H1 (cell line): ENCODE data around the gene UBE2E2. TPM values are rescaled to one million over a fixed set of nuclear protein-coding genes. Genes with fewer than 3 reads are reported as not detected.

Source experiments
- CTCF ChIA-PET: fragments of 300-600 bp; sonication (Branson Sonifier 250); formaldehyde crosslinking; loops from one replicate; lab custom pipeline; 2021; ENCODE audit not compliant: partially characterized antibody; lab: Charles Lee
- POLR2A ChIA-PET: fragments of 300-600 bp; sonication (Branson Sonifier 250); formaldehyde crosslinking; loops from one replicate; lab custom pipeline; 2021; ENCODE audit warnings: inconsistent platforms; ENCODE audit not compliant: partially characterized antibody; lab: Charles Lee
- DNase-seq, 2 experiments: peaks; one replicate each; pipeline versions ENCODE4 v3.0.0 to v3.0.0-alpha.2; 2010 to 2022; ENCODE audit warnings: low spot score in 2 of 2, low read depth in 1 of 2, mixed read lengths in 1 of 2
- FAIRE-seq: peaks from 2 replicates; lab custom pipeline; 2011; peaks lifted over from hg19 to GRCh38; lab: Jason Lieb, UNC
- H2AFZ ChIP-seq: 2 replicates; pipeline ENCODE4 v1.8.1; 2012; ENCODE audit warnings: low read length, inconsistent platforms
- H2AK5ac ChIP-seq: 2 replicates; pipeline ENCODE4 v1.6.1; 2013; ENCODE audit warnings: low read depth, low read length
- H2BK120ac ChIP-seq: replicated peaks from 2 replicates; pipeline ENCODE3; 2013; ENCODE audit warnings: low read depth, low read length, inconsistent platforms
- H2BK12ac ChIP-seq: 2 replicates; pipeline ENCODE4 v1.6.1; 2013; ENCODE audit warnings: low read depth, low read length
- H2BK15ac ChIP-seq: 2 replicates; pipeline ENCODE4 v1.6.1; 2013; ENCODE audit warnings: low read length
- H2BK20ac ChIP-seq: 2 replicates; pipeline ENCODE4 v1.6.1; 2013; ENCODE audit warnings: low read length
- H2BK5ac ChIP-seq: 2 replicates; pipeline ENCODE4 v1.6.1; 2013; ENCODE audit warnings: low read depth, low read length
- H3K14ac ChIP-seq: 2 replicates; pipeline ENCODE4 v1.6.1; 2013; ENCODE audit warnings: inconsistent platforms; ENCODE audit not compliant: insufficient read length
- H3K18ac ChIP-seq: 2 replicates; pipeline ENCODE4 v1.6.1; 2013; ENCODE audit warnings: low read length; ENCODE audit errors: extremely low read depth
- H3K23ac ChIP-seq: 2 replicates; pipeline ENCODE4 v1.6.1; 2013; ENCODE audit warnings: inconsistent platforms; ENCODE audit not compliant: insufficient read length
- H3K23me2 ChIP-seq: 2 replicates; pipeline ENCODE4 v1.6.1; 2013; ENCODE audit warnings: low read depth, low read length
- H3K27ac ChIP-seq: 2 replicates; pipeline ENCODE4 v1.6.1; 2011; ENCODE audit warnings: low read depth, low read length, inconsistent platforms
- H3K27me3 ChIP-seq, 4 experiments: replicated peaks in 1 of 4; 1 replicate in 1 of 4; 2 replicates in 3 of 4; pipeline versions ENCODE4 v1.6.1 to v1.8.1; 2011 to 2013; ENCODE audit warnings: low read length in 3 of 4, mild to moderate bottlenecking in 3 of 4, inconsistent platforms in 2 of 4, mixed read lengths in 2 of 4, moderate library complexity in 1 of 4; ENCODE audit not compliant: control insufficient read depth in 3 of 4, insufficient read depth in 3 of 4; ENCODE audit errors: extremely low read depth in 1 of 4
- H3K36me3 ChIP-seq, 4 experiments: 2 replicates each; pipeline versions ENCODE4 v1.6.1 to v1.8.1; 2011 to 2013; ENCODE audit warnings: mild to moderate bottlenecking in 4 of 4, low read length in 3 of 4, moderate library complexity in 2 of 4, control low read depth in 1 of 4, inconsistent platforms in 1 of 4; ENCODE audit not compliant: insufficient read depth in 4 of 4, control insufficient read depth in 2 of 4
- H3K4ac ChIP-seq: replicated peaks from 2 replicates; pipeline ENCODE3; 2013; ENCODE audit warnings: low read length, low read depth, mixed read lengths, inconsistent platforms; ENCODE audit not compliant: insufficient read length
- H3K4me1 ChIP-seq, 4 experiments: replicated peaks in 1 of 4; 1 replicate in 1 of 4; 2 replicates in 3 of 4; pipeline versions ENCODE4 v1.6.1 to v1.8.1; 2011 to 2013; ENCODE audit warnings: low read length in 3 of 4, inconsistent platforms in 2 of 4, mixed read lengths in 1 of 4; ENCODE audit not compliant: insufficient read depth in 4 of 4, control insufficient read depth in 3 of 4
- H3K4me2 ChIP-seq, 2 experiments: 2 replicates each; pipeline versions ENCODE4 v1.6.1 to v1.8.1; 2011 to 2013; ENCODE audit warnings: low read depth in 2 of 2, low read length in 2 of 2, control low read depth in 1 of 2, inconsistent platforms in 1 of 2, mild to moderate bottlenecking in 1 of 2; ENCODE audit not compliant: insufficient read depth in 1 of 2
- H3K4me3 ChIP-seq, 4 experiments: fragments of 200-600, 300-600 bp in 1 of 4; sonication (generic), shearing (Covaris generic), sonication (Bioruptor Twin) in 1 of 4; 2 replicates each; pipeline versions ENCODE4 v1.5.1 to v1.8.1; 2011 to 2016; ENCODE audit warnings: low read length in 4 of 4, low read depth in 3 of 4, control low read depth in 2 of 4, inconsistent platforms in 2 of 4, mild to moderate bottlenecking in 2 of 4, mixed read lengths in 1 of 4, moderate library complexity in 1 of 4; ENCODE audit not compliant: insufficient read depth in 2 of 4; ENCODE audit errors: extremely low read depth in 1 of 4
- H3K56ac ChIP-seq: replicated peaks from 2 replicates; pipeline ENCODE3; 2013; ENCODE audit warnings: low read depth, mild to moderate bottlenecking, mixed read lengths, low read length, inconsistent platforms; ENCODE audit not compliant: insufficient read length
- H3K79me1 ChIP-seq: 2 replicates; pipeline ENCODE4 v1.6.1; 2013; ENCODE audit warnings: low read depth, low read length, control low read depth
- H3K79me2 ChIP-seq, 2 experiments: 2 replicates each; pipeline versions ENCODE4 v1.6.1 to v1.8.1; 2012 to 2013; ENCODE audit warnings: low read length in 2 of 2, mild to moderate bottlenecking in 2 of 2, inconsistent platforms in 1 of 2; ENCODE audit not compliant: insufficient read depth in 2 of 2, control insufficient read depth in 1 of 2
- H3K9ac ChIP-seq, 4 experiments: replicated peaks in 1 of 4; 1 replicate in 1 of 4; 2 replicates in 3 of 4; pipeline versions ENCODE4 v1.6.1 to v1.8.1; 2011 to 2013; ENCODE audit warnings: low read depth in 3 of 4, low read length in 3 of 4, control low read depth in 2 of 4, mild to moderate bottlenecking in 2 of 4, moderate library complexity in 2 of 4, inconsistent platforms in 1 of 4; ENCODE audit errors: extremely low read depth in 1 of 4
- H3K9me3 ChIP-seq, 2 experiments: 2 replicates each; pipeline versions ENCODE4 v1.6.1 to v1.8.1; 2012 to 2013; ENCODE audit warnings: mild to moderate bottlenecking in 2 of 2, moderate library complexity in 2 of 2, control low read depth in 1 of 2, inconsistent platforms in 1 of 2, low read depth in 1 of 2, low read length in 1 of 2, mixed read lengths in 1 of 2; ENCODE audit not compliant: insufficient read depth in 2 of 2
- H4K20me1 ChIP-seq, 2 experiments: replicated peaks in 1 of 2; 2 replicates each; pipeline versions ENCODE3 to v1.8.1; 2011 to 2013; ENCODE audit warnings: inconsistent platforms in 2 of 2, low read length in 2 of 2, mild to moderate bottlenecking in 1 of 2; ENCODE audit not compliant: insufficient read depth in 2 of 2, control insufficient read depth in 1 of 2
- H4K5ac ChIP-seq: 2 replicates; pipeline ENCODE4 v1.6.1; 2013; ENCODE audit warnings: low read length, low read depth, mixed read lengths, inconsistent platforms; ENCODE audit not compliant: insufficient read length
- H4K8ac ChIP-seq: 2 replicates; pipeline ENCODE4 v1.8.0; 2013; ENCODE audit warnings: mild to moderate bottlenecking, moderate library complexity, low read length, inconsistent platforms; ENCODE audit not compliant: insufficient read depth; ENCODE audit errors: extremely low read depth
- H4K91ac ChIP-seq: replicated peaks from 2 replicates; pipeline ENCODE3; 2013; ENCODE audit warnings: low read length, mixed read lengths, inconsistent platforms; ENCODE audit not compliant: insufficient read length
- CTBP2 ChIP-seq: IDR thresholded peaks from 2 replicates; pipeline ENCODE4 v1.7.0; 2011; ENCODE audit warnings: borderline replicate concordance, mild to moderate bottlenecking, moderate library complexity, mixed read lengths, low read length; ENCODE audit not compliant: insufficient read depth, insufficient read length
- EP300 ChIP-seq, 2 experiments: IDR thresholded peaks; 1 replicate in 1 of 2; 2 replicates in 1 of 2; pipeline ENCODE4 v1.6.1; 2011 to 2012; ENCODE audit warnings: low read depth in 2 of 2, low read length in 2 of 2, mild to moderate bottlenecking in 2 of 2, borderline replicate concordance in 1 of 2, inconsistent platforms in 1 of 2, moderate library complexity in 1 of 2
- FOSL1 ChIP-seq: IDR thresholded peaks from 2 replicates; pipeline ENCODE4 v1.6.1; 2011; ENCODE audit warnings: mild to moderate bottlenecking, low read depth, low read length, moderate library complexity; ENCODE audit not compliant: insufficient read depth
- HDAC6 ChIP-seq: IDR thresholded peaks from one replicate; pipeline ENCODE4 v1.7.1; 2012; ENCODE audit warnings: low read depth, mild to moderate bottlenecking, inconsistent platforms, low read length, moderate library complexity
- JUN ChIP-seq: IDR thresholded peaks from 2 replicates; pipeline ENCODE4 v1.6.1; 2011; ENCODE audit warnings: low read depth, mild to moderate bottlenecking, improper control_type of control experiment, low read length
- JUND ChIP-seq: IDR thresholded peaks from 2 replicates; pipeline ENCODE4 v1.6.1; 2011; ENCODE audit warnings: mild to moderate bottlenecking, improper control_type of control experiment, low read length
- KDM1A ChIP-seq: fragments of 200-600, 300-600 bp; sonication (generic); IDR thresholded peaks from 2 replicates; pipeline ENCODE4 v1.7.1; 2016; ENCODE audit warnings: mild to moderate bottlenecking, low read length, borderline replicate concordance
- MAFK ChIP-seq: IDR thresholded peaks from 2 replicates; pipeline ENCODE4 v1.6.1; 2012; ENCODE audit warnings: low read depth, mild to moderate bottlenecking, improper control_type of control experiment, low read length
- RBBP5 ChIP-seq: IDR thresholded peaks from 2 replicates; pipeline ENCODE4 v1.7.1; 2012; ENCODE audit warnings: low read depth, mild to moderate bottlenecking, inconsistent platforms, low read length, moderate library complexity, borderline replicate concordance
- RFX5 ChIP-seq: IDR thresholded peaks from 2 replicates; pipeline ENCODE4 v1.6.1; 2011; ENCODE audit warnings: low read depth, low read length, improper control_type of control experiment, borderline replicate concordance
- RXRA ChIP-seq: IDR thresholded peaks from 2 replicates; pipeline ENCODE4 v1.6.1; 2011; ENCODE audit warnings: low read depth, mild to moderate bottlenecking, low read length, moderate library complexity; ENCODE audit not compliant: insufficient read depth
- SRF ChIP-seq: IDR thresholded peaks from 2 replicates; pipeline ENCODE4 v1.6.1; 2011; ENCODE audit warnings: mild to moderate bottlenecking, low read depth, low read length, moderate library complexity
- TBP ChIP-seq: IDR thresholded peaks from 2 replicates; pipeline ENCODE4 v1.6.1; 2011; ENCODE audit warnings: low read depth, low read length, improper control_type of control experiment
- TEAD4 ChIP-seq: IDR thresholded peaks from 2 replicates; pipeline ENCODE4 v1.6.1; 2012; ENCODE audit warnings: low read depth, low read length, inconsistent platforms, mixed read lengths
- WGBS, 2 experiments: shearing (Covaris generic) in 1 of 2; methylation state at CpG; one replicate each; pipeline versions ENCODE4 v1.1.6 to v1.1.7; 2013 to 2015; ENCODE audit warnings: low lambda C conversion rate in 2 of 2, mixed read lengths in 2 of 2, inconsistent platforms in 1 of 2, low coverage in 1 of 2, missing lambda C conversion rate in 1 of 2; ENCODE audit not compliant: insufficient replicate concordance in 2 of 2, insufficient coverage in 1 of 2, insufficient read length in 1 of 2; ENCODE audit errors: extremely low coverage in 1 of 2, missing lambda C conversion rate in 1 of 2; 5-methylcytosine and 5-hydroxymethylcytosine counted together
- polyA plus RNA-seq, 7 experiments: library from polyadenylated mRNA; depleted of rRNA in 3 of 7; stranded (reverse) in 5 of 7; unstranded in 2 of 7; fragments of >200 nt in 5 of 7; fragments of 200-250 nt in 2 of 7; gene quantifications; 1 replicate in 5 of 7; 2 replicates in 1 of 7; 4 replicates in 1 of 7; pipeline versions ENCODE4 v1.2.1 to v1.2.3, GENCODE V29; 2011 to 2013; ENCODE audit warnings: missing spikeins in 2 of 7, mixed read lengths in 2 of 7
- total RNA-seq: library from RNA; stranded (reverse); fragmentation: NEBNext Ultra II Directional; extraction: Animal tissue kit (Norgen Biotek cat#: 25700); gene quantifications from 2 replicates; pipeline ENCODE4 v1.2.1, GENCODE V29; 2021

UBE2E2 gene
- total and polyA plus RNA-seq, 2 of the 8 experiments (the other 6 are each of a cell fraction or from before 2014, with no cell fraction given), result 57.6 to 70.6 TPM

GRCh38 chr3:23308986-23309625 is 106.0 kb downstream of the UBE2E2 start:
- H2BK120ac ChIP-seq, result no peak overlapping the region
- no peak overlapping the region for H4K5ac ChIP-seq
- DNase-seq (no peak), FAIRE-seq (no peak)
- H2AFZ ChIP-seq, result no peak overlapping the region
- H3K4me1 ChIP-seq, result no peaks in the 10 kb centered on the region
- H3K4me2 ChIP-seq, result no peak overlapping the region
- H4K91ac ChIP-seq, result no peak overlapping the region
- TF ChIP-seq JUND, result no peak
- no peak for TF ChIP-seq RFX5
- no peak for TF ChIP-seq RXRA
- TF ChIP-seq TEAD4, result no peak
- no peak for TF ChIP-seq TBP
- TF ChIP-seq HDAC6, result no peak
- no peak for TF ChIP-seq FOSL1
- TF ChIP-seq EP300 (IDR thresholded peaks at IDR 0.05; ENCODE audit: borderline replicate concordance in 1 of 2, low read depth in 2 of 2, low read length in 2 of 2), result no peak
- TF ChIP-seq RBBP5, result no peak
- TF ChIP-seq CTBP2, result no peak
- TF ChIP-seq SRF, result no peak
- TF ChIP-seq MAFK, result no peak
- no peak for TF ChIP-seq KDM1A
- no peak for TF ChIP-seq JUN
- peaks cover 0 to 28% of the 10 kb centered on the region in 2 experiments; a peak in 2 of 4 replicates for H3K79me2 ChIP-seq
- no peak overlapping the region for H3K14ac ChIP-seq
- no peaks in the 10 kb centered on the region for H3K27me3 ChIP-seq
- H4K8ac ChIP-seq, result no peak overlapping the region
- H2BK15ac ChIP-seq, result no peak overlapping the region
- no peak overlapping the region for H3K9ac ChIP-seq
- no peak overlapping the region for H3K18ac ChIP-seq
- H2AK5ac ChIP-seq, result no peak overlapping the region
- CTCF ChIA-PET, result no interaction called here
- no peak overlapping the region for H3K4me3 ChIP-seq
- POLR2A ChIA-PET, result interaction anchor here (1.7 kb wide), 1 partner anchor 12 kb away, joined by 4 read pairs; no protein-coding TSS in a partner anchor
- 87% methylated on average over 2 of the region's 2 CpGs; no CpG with 5 or more reads in 1 of the 2 experiments for WGBS, 2 experiments
- H2BK20ac ChIP-seq, result no peak overlapping the region
- H2BK5ac ChIP-seq, result no peak overlapping the region
- no peak overlapping the region for H2BK12ac ChIP-seq
- H3K36me3 ChIP-seq, result no peaks in the 10 kb centered on the region
- H3K27ac ChIP-seq, result no peak overlapping the region
- H4K20me1 ChIP-seq, result no peaks in the 10 kb centered on the region
- no peaks in the 10 kb centered on the region for H3K23me2 ChIP-seq
- H3K9me3 ChIP-seq, result no peaks in the 10 kb centered on the region
- no peak overlapping the region for H3K23ac ChIP-seq
- H3K4ac ChIP-seq, result no peak overlapping the region
- no peaks in the 10 kb centered on the region for H3K79me1 ChIP-seq
- H3K56ac ChIP-seq, result no peak overlapping the region
